Measurements from ENCODE around the gene CHST8.

CHST8 gene

DNA sequence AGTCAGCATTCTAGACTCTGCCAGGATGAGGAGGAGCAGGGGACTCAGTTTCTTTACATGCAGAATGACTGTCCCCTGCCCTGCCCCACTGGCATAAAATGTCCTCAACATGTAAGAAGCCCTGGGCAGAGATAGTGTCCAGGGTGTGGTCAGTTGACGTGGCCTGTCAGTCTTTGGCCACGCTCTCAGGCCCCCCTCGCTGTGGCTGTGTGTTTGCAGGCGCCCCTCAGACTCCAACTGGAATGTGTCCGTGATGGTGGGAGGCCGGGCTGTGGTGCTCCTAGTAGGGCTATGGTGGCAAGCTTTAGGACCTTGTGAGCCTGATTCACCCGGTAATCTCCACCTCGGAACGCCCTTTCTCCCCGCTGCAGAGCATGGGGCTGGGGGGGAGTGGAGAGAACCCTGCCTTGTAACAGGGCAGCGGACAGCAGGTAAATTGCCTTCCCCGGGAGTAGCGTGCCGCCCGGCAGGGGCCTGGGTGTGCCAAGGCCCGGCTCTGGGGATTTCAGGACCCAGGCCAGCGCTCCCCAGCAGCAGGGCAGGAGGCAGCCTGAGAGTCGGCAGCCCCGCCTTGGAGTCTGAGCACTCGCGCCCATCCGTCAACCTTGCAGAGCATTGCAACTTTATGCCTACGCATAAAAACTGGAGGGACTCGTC, 62.3 kb downstream of the CHST8 start:
- DNase-seq (ENCODE audit: low read depth) = no peak
- in situ Hi-C loops (cut with HindIII; ENCODE audit: low sequenced_read_pairs) = no loop called here
- H3K4me3 ChIP-seq (ENCODE audit: low read depth, low read length) = no peak overlapping the region
- TF ChIP-seq, protein P1, sequence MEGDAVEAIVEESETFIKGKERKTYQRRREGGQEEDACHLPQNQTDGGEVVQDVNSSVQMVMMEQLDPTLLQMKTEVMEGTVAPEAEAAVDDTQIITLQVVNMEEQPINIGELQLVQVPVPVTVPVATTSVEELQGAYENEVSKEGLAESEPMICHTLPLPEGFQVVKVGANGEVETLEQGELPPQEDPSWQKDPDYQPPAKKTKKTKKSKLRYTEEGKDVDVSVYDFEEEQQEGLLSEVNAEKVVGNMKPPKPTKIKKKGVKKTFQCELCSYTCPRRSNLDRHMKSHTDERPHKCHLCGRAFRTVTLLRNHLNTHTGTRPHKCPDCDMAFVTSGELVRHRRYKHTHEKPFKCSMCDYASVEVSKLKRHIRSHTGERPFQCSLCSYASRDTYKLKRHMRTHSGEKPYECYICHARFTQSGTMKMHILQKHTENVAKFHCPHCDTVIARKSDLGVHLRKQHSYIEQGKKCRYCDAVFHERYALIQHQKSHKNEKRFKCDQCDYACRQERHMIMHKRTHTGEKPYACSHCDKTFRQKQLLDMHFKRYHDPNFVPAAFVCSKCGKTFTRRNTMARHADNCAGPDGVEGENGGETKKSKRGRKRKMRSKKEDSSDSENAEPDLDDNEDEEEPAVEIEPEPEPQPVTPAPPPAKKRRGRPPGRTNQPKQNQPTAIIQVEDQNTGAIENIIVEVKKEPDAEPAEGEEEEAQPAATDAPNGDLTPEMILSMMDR (IDR thresholded peaks at IDR 0.05; ENCODE audit: low read depth, low read length, missing control alignments) = no peak

GRCh38 chr19:33684538-33685232, 62.9 kb downstream of the CHST8 start:
- in situ Hi-C loops (cut with HindIII; ENCODE audit: low sequenced_read_pairs) = no loop called here
- no peak overlapping the region for H3K4me3 ChIP-seq (ENCODE audit: low read depth, low read length)
- DNase-seq (ENCODE audit: low read depth) = no peak
- TF ChIP-seq, protein P1 (IDR thresholded peaks at IDR 0.05; ENCODE audit: low read depth, low read length, missing control alignments) = no peak

- TF ChIP-seq, protein P1 (IDR thresholded peaks at IDR 0.05; ENCODE audit: low read depth, low read length, missing control alignments) = no peak
- no peak overlapping the region for H3K4me3 ChIP-seq (ENCODE audit: low read depth, low read length)
- in situ Hi-C loops (cut with HindIII; ENCODE audit: low sequenced_read_pairs) = no loop called here
- DNase-seq (ENCODE audit: low read depth) = no peak
Observed at GRCh38 chr19:33685541-33685940, 63.8 kb downstream of the CHST8 start.

- TF ChIP-seq, protein P1 (IDR thresholded peaks at IDR 0.05; ENCODE audit: low read depth, low read length, missing control alignments) = no peak
- no peak for DNase-seq (ENCODE audit: low read depth)
- in situ Hi-C loops (cut with HindIII; ENCODE audit: low sequenced_read_pairs) = no loop called here
- no peak overlapping the region for H3K4me3 ChIP-seq (ENCODE audit: low read depth, low read length)
Observed at GRCh38 chr19:33686262-33686661, 64.5 kb downstream of the CHST8 start.

GRCh38 chr19:33686687-33687480, 65.1 kb downstream of the CHST8 start:
- TF ChIP-seq, protein P1 (IDR thresholded peaks at IDR 0.05; ENCODE audit: low read depth, low read length, missing control alignments) = no peak
- DNase-seq (ENCODE audit: low read depth) = no peak
- H3K4me3 ChIP-seq (ENCODE audit: low read depth, low read length) = no peak overlapping the region
- in situ Hi-C loops (cut with HindIII; ENCODE audit: low sequenced_read_pairs) = no loop called here

- in situ Hi-C loops (cut with HindIII; ENCODE audit: low sequenced_read_pairs) = no loop called here
- DNase-seq (ENCODE audit: low read depth) = no peak
- TF ChIP-seq, protein P1 (IDR thresholded peaks at IDR 0.05; ENCODE audit: low read depth, low read length, missing control alignments) = no peak
- no peak overlapping the region for H3K4me3 ChIP-seq (ENCODE audit: low read depth, low read length)
Observed at GRCh38 chr19:33687481-33688170, 65.9 kb downstream of the CHST8 start.
